Smooth muscle cell (in vitro differentiated cells): ENCODE results near the gene MDFIC. TPM values are rescaled to one million over a fixed set of nuclear protein-coding genes. Genes with fewer than 3 reads are reported as not detected.

Experiments used
- DNase-seq: peaks from one replicate; lab custom pipeline; 2025; ENCODE audit not compliant: unreplicated experiment; lab: John Stamatoyannopoulos, UW
- H2AFZ ChIP-seq: fragments of 200-600 bp; sonication (generic); 2 replicates; pipeline ENCODE4 v1.6.0; 2016; ENCODE audit warnings: antibody characterized with exemption, low read depth, mild to moderate bottlenecking
- H3F3A ChIP-seq: fragments of 200-600 bp; sonication (generic); 2 replicates; pipeline ENCODE4 v1.6.0; 2017; ENCODE audit warnings: antibody characterized with exemption, low read depth
- H3K27ac ChIP-seq: fragments of 200-600 bp; sonication (generic); 2 replicates; pipeline ENCODE4 v1.5.1; 2016; ENCODE audit warnings: low read depth, mild to moderate bottlenecking
- H3K27me3 ChIP-seq: fragments of 200-600 bp; sonication (generic); 2 replicates; pipeline ENCODE4 v1.6.1; 2016; ENCODE audit warnings: low read depth, mild to moderate bottlenecking
- H3K36me3 ChIP-seq: fragments of 200-600 bp; sonication (generic); 2 replicates; pipeline ENCODE4 v1.5.1; 2016; ENCODE audit warnings: low read depth
- H3K4me1 ChIP-seq: fragments of 200-600 bp; sonication (generic); 2 replicates; pipeline ENCODE4 v1.5.1; 2016; ENCODE audit warnings: low read depth
- H3K4me2 ChIP-seq: fragments of 200-600 bp; sonication (generic); 2 replicates; pipeline ENCODE4 v1.6.0; 2016; ENCODE audit warnings: mild to moderate bottlenecking
- H3K4me3 ChIP-seq: fragments of 200-600 bp; sonication (generic); 2 replicates; pipeline ENCODE4 v1.5.1; 2016; ENCODE audit warnings: mild to moderate bottlenecking
- H3K79me2 ChIP-seq: fragments of 200-600 bp; sonication (generic); 2 replicates; pipeline ENCODE4 v1.6.0; 2016; ENCODE audit warnings: low read depth, mild to moderate bottlenecking
- H3K9ac ChIP-seq: fragments of 200-600 bp; sonication (generic); 2 replicates; pipeline ENCODE4 v1.6.0; 2016; ENCODE audit warnings: low read depth
- H3K9me3 ChIP-seq: fragments of 200-600 bp; sonication (generic); replicated peaks from 2 replicates; pipeline ENCODE4 v1.5.1; 2016; ENCODE audit warnings: low read depth
- H4K20me1 ChIP-seq: fragments of 200-600 bp; sonication (generic); 2 replicates; pipeline ENCODE4 v1.6.0; 2016; ENCODE audit warnings: low read depth
- WGBS: methylation state at CpG from one replicate; pipeline ENCODE4 v1.1.7; 2016; ENCODE audit warnings: low lambda C conversion rate; 5-methylcytosine and 5-hydroxymethylcytosine counted together
- polyA plus RNA-seq: library from polyadenylated mRNA; unstranded; fragments of >200 nt; fragmentation: Nextera tagmentation; extraction: Ambion mirVana; gene quantifications from 2 replicates; pipeline ENCODE4 v1.2.1, GENCODE V29; 2016
- total RNA-seq: library from RNA; depleted of rRNA; stranded (reverse); fragments of >200 nt; gene quantifications from 2 replicates; pipeline ENCODE4 v1.2.3, GENCODE V29; 2014
- TF ChIP-seq, protein P1 (sequence below): fragments of 200-600 bp; sonication (generic); IDR thresholded peaks from 2 replicates; pipeline ENCODE4 v1.5.1; 2017; ENCODE audit warnings: borderline replicate concordance, mild to moderate bottlenecking, antibody characterized with exemption; ENCODE audit not compliant: insufficient read depth, poor library complexity, severe bottlenecking

Gene MDFIC
- total and polyA plus RNA-seq, 2 experiments from 2014 or later = 17.5 to 37.0 TPM

DNA sequence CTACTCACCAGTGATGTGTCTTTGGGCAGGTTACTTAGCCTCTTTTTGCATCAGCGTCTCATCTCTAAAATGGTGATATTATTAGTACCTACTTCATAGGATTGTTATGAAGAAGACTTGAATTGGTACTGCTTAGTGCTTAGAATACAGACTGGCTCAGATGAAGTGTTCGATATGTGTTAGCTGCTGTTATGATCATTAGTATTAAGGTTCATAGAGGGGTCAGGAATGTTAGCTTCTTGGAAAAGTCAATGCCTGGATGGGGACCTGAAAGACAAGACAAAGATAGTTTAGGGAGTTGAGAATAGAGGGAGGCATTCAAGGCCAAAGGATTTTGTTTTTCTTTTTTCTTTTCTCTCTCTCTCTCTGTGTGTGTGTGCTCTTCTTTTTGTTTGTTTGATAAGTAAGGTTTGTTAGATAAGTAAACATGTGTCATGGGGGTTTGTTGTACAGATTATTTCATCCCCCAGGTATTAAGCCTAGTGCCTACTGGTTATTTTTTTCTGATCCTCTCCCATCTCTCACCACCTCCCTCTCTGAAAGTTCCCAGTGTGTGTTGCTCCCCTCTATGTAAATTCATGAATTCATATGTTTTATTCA is 63.3 kb downstream of the MDFIC start:
- H3K9ac ChIP-seq = no peak overlapping the region
- H3K79me2 ChIP-seq = no peaks in the 10 kb centered on the region
- no peak overlapping the region for H3K27ac ChIP-seq
- 96% methylated on average over 2 of the region's 2 CpGs for WGBS
- TF ChIP-seq, protein P1, sequence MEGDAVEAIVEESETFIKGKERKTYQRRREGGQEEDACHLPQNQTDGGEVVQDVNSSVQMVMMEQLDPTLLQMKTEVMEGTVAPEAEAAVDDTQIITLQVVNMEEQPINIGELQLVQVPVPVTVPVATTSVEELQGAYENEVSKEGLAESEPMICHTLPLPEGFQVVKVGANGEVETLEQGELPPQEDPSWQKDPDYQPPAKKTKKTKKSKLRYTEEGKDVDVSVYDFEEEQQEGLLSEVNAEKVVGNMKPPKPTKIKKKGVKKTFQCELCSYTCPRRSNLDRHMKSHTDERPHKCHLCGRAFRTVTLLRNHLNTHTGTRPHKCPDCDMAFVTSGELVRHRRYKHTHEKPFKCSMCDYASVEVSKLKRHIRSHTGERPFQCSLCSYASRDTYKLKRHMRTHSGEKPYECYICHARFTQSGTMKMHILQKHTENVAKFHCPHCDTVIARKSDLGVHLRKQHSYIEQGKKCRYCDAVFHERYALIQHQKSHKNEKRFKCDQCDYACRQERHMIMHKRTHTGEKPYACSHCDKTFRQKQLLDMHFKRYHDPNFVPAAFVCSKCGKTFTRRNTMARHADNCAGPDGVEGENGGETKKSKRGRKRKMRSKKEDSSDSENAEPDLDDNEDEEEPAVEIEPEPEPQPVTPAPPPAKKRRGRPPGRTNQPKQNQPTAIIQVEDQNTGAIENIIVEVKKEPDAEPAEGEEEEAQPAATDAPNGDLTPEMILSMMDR = no peak
- peaks cover 9% of the 10 kb centered on the region for H3K36me3 ChIP-seq
- no peak overlapping the region for H2AFZ ChIP-seq
- no peak overlapping the region for H3K4me3 ChIP-seq
- H3K4me1 ChIP-seq = no peaks in the 10 kb centered on the region
- no peaks in the 10 kb centered on the region for H3K27me3 ChIP-seq
- no peak overlapping the region for H3K4me2 ChIP-seq
- H3K9me3 ChIP-seq = no peaks in the 10 kb centered on the region
- peaks cover 7% of the 10 kb centered on the region for H3F3A ChIP-seq
- no peak for DNase-seq
- no peaks in the 10 kb centered on the region for H4K20me1 ChIP-seq

DNA sequence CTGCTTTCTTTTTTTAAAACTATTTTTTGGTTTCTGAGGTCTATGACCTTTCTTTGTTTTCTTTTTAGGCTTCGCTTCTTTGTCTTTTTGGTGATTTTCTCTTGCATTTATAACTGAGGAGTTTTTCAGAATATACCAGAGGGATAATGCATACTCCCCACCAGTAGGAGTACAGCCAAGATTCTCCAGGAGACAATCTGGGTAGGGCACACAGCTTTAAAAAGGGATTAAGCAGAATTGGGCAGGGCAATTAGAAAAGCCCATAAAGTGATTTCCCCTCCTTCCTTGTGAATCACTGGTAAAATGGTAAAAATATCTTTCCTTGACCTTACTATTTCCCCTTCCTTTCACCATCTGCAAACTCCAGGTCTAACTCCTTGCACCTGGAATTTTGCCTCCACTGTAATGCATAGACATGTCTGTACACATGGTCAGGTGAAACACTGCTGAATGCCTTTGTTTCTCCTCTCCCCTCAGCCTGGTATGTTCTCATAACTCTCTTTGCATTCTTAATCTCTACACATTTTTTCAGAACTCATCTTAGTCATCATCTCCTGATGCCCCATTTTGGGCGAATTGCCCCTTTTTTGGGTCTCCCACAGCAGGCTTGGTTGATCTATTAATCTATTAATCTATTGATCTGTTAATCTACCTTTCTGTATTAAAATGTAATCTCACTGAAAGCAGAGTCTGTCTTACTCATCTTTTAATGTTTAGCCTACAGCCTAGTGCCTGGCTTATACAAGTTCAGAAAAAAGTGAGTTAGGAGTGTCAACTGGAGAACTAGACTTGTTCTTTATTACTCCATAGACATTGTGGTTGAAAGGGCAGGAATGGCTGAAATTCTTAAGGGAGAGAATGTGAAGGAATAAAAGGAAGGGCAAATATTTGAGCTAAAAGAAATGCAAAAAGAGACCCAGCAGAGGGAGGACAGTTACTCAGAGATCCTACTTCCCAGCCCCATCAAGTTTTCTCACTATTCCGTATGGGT is 64.6 kb downstream of the MDFIC start:
- no peak overlapping the region for H3K9ac ChIP-seq
- H3K9me3 ChIP-seq = no peaks in the 10 kb centered on the region
- no peak for DNase-seq
- no peaks in the 10 kb centered on the region for H4K20me1 ChIP-seq
- H3K27ac ChIP-seq = peak overlapping the region; percentile 20
- no peak overlapping the region for H2AFZ ChIP-seq
- no peaks in the 10 kb centered on the region for H3K79me2 ChIP-seq
- H3K4me1 ChIP-seq = no peaks in the 10 kb centered on the region
- TF ChIP-seq, protein P1 = no peak
- peaks cover 6% of the 10 kb centered on the region for H3K36me3 ChIP-seq
- peaks cover 7% of the 10 kb centered on the region for H3F3A ChIP-seq
- H3K27me3 ChIP-seq = no peaks in the 10 kb centered on the region
- no peak overlapping the region for H3K4me3 ChIP-seq
- no peak overlapping the region for H3K4me2 ChIP-seq
- whole genome bisulfite sequencing = 91% methylated on average over 3 of the region's 3 CpGs

DNA sequence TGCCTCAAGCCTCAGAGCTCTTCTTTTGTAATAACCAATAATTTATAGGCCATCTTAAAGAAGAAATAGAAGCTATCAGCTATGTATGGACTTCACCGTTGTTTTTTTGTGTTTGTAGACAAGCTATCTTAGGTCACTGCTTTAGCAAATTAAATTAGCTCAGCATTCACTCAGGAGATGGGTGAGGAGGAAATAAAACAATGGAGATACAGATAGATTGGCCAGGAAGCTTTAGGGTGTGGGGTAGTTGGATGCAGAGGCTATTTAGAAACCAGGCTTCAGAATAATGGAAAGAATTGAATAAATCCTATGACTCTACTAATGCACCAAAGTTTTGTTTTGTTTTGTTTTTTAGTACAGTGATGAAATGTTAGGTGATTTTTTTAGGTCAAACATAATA is 66.1 kb downstream of the MDFIC start:
- no peak overlapping the region for H2AFZ ChIP-seq
- no peak overlapping the region for H3K9ac ChIP-seq
- H3K27me3 ChIP-seq = no peaks in the 10 kb centered on the region
- H3K4me2 ChIP-seq = peak overlapping the region; percentile 28
- H4K20me1 ChIP-seq = no peaks in the 10 kb centered on the region
- H3K79me2 ChIP-seq = peaks cover 6% of the 10 kb centered on the region
- peaks cover 7% of the 10 kb centered on the region for H3F3A ChIP-seq
- TF ChIP-seq, protein P1 = no peak
- no peak overlapping the region for H3K4me3 ChIP-seq
- no peaks in the 10 kb centered on the region for H3K4me1 ChIP-seq
- H3K27ac ChIP-seq = peak overlapping the region; percentile 51
- no peaks in the 10 kb centered on the region for H3K9me3 ChIP-seq
- WGBS = 100% methylated on average over 1 of the region's 1 CpG
- no peak for DNase-seq
- H3K36me3 ChIP-seq = peaks cover 2% of the 10 kb centered on the region
